GM23338 (cell line): Measurements from ENCODE around the gene GFER.
A peak's percentile ranks its signal among the peaks of the same experiment; 100 is the strongest.

Source experiments
- CREB1 ChIP-seq: fragments of 250-450 bp; sonication (Bioruptor Pico); IDR thresholded peaks from 2 replicates; pipeline ENCODE4 v1.5.0; 2020; ENCODE audit warnings: low read depth, mild to moderate bottlenecking, moderate library complexity
- CTCF ChIP-seq, 2 experiments: fragments of 200-600 bp in 1 of 2; sonication (generic) in 1 of 2; conservative IDR thresholded peaks; 2 replicates each; pipeline versions ENCODE4 v1.5.1 to v1.6.1; 2016 to 2017; ENCODE audit warnings: antibody characterized with exemption in 2 of 2, low read depth in 2 of 2, mild to moderate bottlenecking in 2 of 2, moderate library complexity in 1 of 2
- ETS1 ChIP-seq: IDR thresholded peaks from 2 replicates; pipeline ENCODE4 v1.6.1; 2016; ENCODE audit warnings: antibody characterized with exemption
- EZH2 ChIP-seq: fragments of 200-600 bp; sonication (generic); IDR thresholded peaks from one replicate; pipeline ENCODE4 v1.8.0; 2017; ENCODE audit warnings: antibody characterized with exemption, mild to moderate bottlenecking, low read depth; ENCODE audit not compliant: unreplicated experiment
- EZH2phosphoT487 ChIP-seq: fragments of 200-600 bp; sonication (generic); IDR thresholded peaks from one replicate; pipeline ENCODE4 v1.8.1; 2018; ENCODE audit warnings: antibody characterized with exemption; ENCODE audit not compliant: unreplicated experiment
- POLR2AphosphoS5 ChIP-seq: IDR thresholded peaks from 2 replicates; pipeline ENCODE4 v1.6.1; 2016; ENCODE audit warnings: antibody characterized with exemption, low read depth
- REST ChIP-seq: IDR thresholded peaks from one replicate; pipeline ENCODE4 v1.6.1; 2018; ENCODE audit warnings: antibody characterized with exemption; ENCODE audit not compliant: unreplicated experiment

- no peak for TF ChIP-seq EZH2phosphoT487
- no peak; the same call in 1 of the 2 replicates for TF ChIP-seq POLR2AphosphoS5
- TF ChIP-seq CTCF (conservative IDR thresholded peaks at IDR 0.05; ENCODE audit: low read depth in 2 of 2) = no peak
- no peak for TF ChIP-seq REST
- TF ChIP-seq CREB1 (CRISPR knock-in tag) = no peak
- peak; percentile 19 for TF ChIP-seq EZH2
- TF ChIP-seq ETS1 = no peak
Measured at GRCh38 chr16:1980030-1980769, 3.8 kb upstream of the GFER start.
